ENCODE measurements around the gene JOSD2.
A peak's percentile ranks its signal among the peaks of the same experiment; 100 is the strongest.

JOSD2 gene

GRCh38 chr19:50522881-50523280 lies 11.9 kb upstream of the JOSD2 start:
- no peak for TF ChIP-seq CTCF (IDR thresholded peaks at IDR 0.05)

- TF ChIP-seq CTCF (IDR thresholded peaks at IDR 0.05) = no peak
Observed at GRCh38 chr19:50520822-50521465, 10.0 kb upstream of the JOSD2 start.

- TF ChIP-seq CTCF (IDR thresholded peaks at IDR 0.05) = no peak
Observed at GRCh38 chr19:50519006-50519575, 8.1 kb upstream of the JOSD2 start.

- TF ChIP-seq CTCF (IDR thresholded peaks at IDR 0.05) = peak; percentile 39; the same call in 1 of the 2 replicates
Observed at GRCh38 chr19:50518091-50519005, 7.4 kb upstream of the JOSD2 start.

- TF ChIP-seq CTCF (IDR thresholded peaks at IDR 0.05) = no peak
Observed at GRCh38 chr19:50517704-50518075, 6.7 kb upstream of the JOSD2 start.

GRCh38 chr19:50516964-50517703 lies 6.1 kb upstream of the JOSD2 start:
- TF ChIP-seq CTCF (IDR thresholded peaks at IDR 0.05) = no peak

GRCh38 chr19:50516456-50516855 lies 5.5 kb upstream of the JOSD2 start:
- no peak for TF ChIP-seq CTCF (IDR thresholded peaks at IDR 0.05)

Data from LNCAP (cell line).